Activated T-helper 1 cell treated with anti-CD3 and anti-CD28 coated beads, Interleukin-12 subunit alpha, Interleukin-12 subunit beta, Interleukin-2, Interleukin-4 antibody, amounts not matched to agents 30 ng/mL and 10 ng/mL and 1 ng/mL, durations not matched to agents 14 hours and 24 hours and 36 hours (primary cell): ENCODE results near the gene RAB11FIP3. TPM values are rescaled to one million over a fixed set of nuclear protein-coding genes. Genes with fewer than 3 reads are reported as not detected.

ENCODE experiments used
- DNase-seq: peaks from one replicate; pipeline ENCODE4 v3.0.0; 2021; ENCODE audit warnings: low spot score
- H3K27ac Mint-ChIP-seq: one replicate; pipeline ENCODE4 v1.8.0; 2021; ENCODE audit warnings: mild to moderate bottlenecking, mixed read lengths
- H3K27me3 Mint-ChIP-seq: one replicate; pipeline ENCODE4 v1.8.0; 2022; ENCODE audit warnings: mild to moderate bottlenecking, moderate library complexity, mixed read lengths; ENCODE audit not compliant: insufficient read depth
- H3K36me3 Mint-ChIP-seq: one replicate; pipeline ENCODE4 v1.8.0; 2021; ENCODE audit warnings: low read depth, mixed read lengths
- H3K4me1 Mint-ChIP-seq: one replicate; pipeline ENCODE4 v1.8.0; 2021; ENCODE audit warnings: low read depth, mixed read lengths
- H3K4me3 Mint-ChIP-seq: one replicate; pipeline ENCODE4 v1.8.0; 2021; ENCODE audit warnings: mild to moderate bottlenecking, moderate library complexity, mixed read lengths
- H3K9me3 Mint-ChIP-seq: one replicate; pipeline ENCODE4 v1.8.0; 2021; ENCODE audit warnings: mixed read lengths
- intact Hi-C: fragments of 100-400 bp; cut with micrococcal nuclease; formaldehyde crosslinking; loops from one replicate; pipeline ENCODE4 v1.15.1; 2024
- total RNA-seq: library from RNA; stranded (reverse); gene quantifications from 2 replicates; pipeline ENCODE4 v1.2.3, GENCODE V29; 2022

RAB11FIP3 gene
- total RNA-seq, 1 donor from 2014 or later = 47.5 TPM

GRCh38 chr16:568401-569258, 143.2 kb downstream of the RAB11FIP3 start:
- H3K27me3 Mint-ChIP-seq = no peaks in the 10 kb centered on the region
- H3K4me3 Mint-ChIP-seq = peak overlapping the region; percentile 85
- DNase-seq = no peak
- H3K9me3 Mint-ChIP-seq = no peaks in the 10 kb centered on the region
- intact Hi-C loops = no loop called here
- peaks cover 32% of the 10 kb centered on the region for H3K4me1 Mint-ChIP-seq
- no peaks in the 10 kb centered on the region for H3K36me3 Mint-ChIP-seq
- H3K27ac Mint-ChIP-seq = peak overlapping the region; percentile 89

DNA sequence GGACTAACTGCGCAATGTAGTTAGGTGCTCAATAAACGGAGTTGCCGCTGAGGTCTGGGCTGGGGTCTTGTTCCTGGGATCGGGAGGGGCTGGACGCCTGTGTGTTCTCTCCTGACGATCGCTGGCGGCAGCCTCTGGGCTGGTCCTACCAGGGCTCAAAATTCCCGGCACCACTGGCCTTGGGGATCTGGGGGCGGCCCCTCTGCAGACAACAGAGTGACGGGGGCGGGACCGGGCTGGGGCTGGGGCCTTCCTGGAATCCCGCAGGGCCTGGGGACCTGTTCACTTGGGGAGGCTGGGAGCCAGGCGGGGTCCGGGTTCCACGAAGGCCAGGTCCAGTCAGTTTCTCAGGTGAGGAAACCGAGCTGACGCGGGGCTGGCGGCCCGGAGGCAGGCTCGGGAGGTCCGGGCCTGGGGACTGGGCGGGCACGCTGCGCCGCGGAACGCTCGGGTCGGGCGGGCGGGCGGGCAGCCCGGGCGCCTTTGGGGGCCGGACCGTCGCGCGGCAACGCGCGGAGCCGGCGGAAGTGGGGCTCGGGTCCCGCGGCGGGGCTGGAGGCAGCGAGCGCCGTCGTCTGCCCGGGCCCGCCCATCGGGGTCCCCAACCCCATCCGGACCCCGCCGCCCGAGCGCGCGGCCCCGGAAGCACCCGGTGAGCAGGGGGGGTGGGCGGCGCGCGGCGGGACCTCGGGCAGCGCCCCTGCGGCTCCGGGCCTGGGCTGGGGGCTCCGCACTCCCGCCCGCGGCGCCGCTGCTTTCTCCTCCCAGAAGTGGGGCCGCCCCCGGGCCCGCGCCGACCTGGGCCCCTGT, 144.2 kb downstream of the RAB11FIP3 start, which contains the start of gene PIGQ:
Gene PIGQ, plus strand, starts transcription at position 524 of the 810 bp plus-strand sequence. CDS start 4,107 bp downstream, outside the sequence.
- peak within 1 kb of the TSS; percentile 89 for H3K27ac Mint-ChIP-seq
- intact Hi-C loops = loop anchor here (1.0 kb wide), 2 partner anchors 19 to 42 kb away; partner anchors contain the start of gene CAPN15
- peak within 1 kb of the TSS; percentile 85 for H3K4me3 Mint-ChIP-seq

More for the DNA sequence above, 144.2 kb downstream of the RAB11FIP3 start, which contains the start of gene PIGQ:
- Mint-ChIP-seq H3K4me1 (peaks cover 32% of the 10 kb centered on the region), H3K36me3 (no peaks in the 10 kb centered on the region), H3K9me3 (no peaks in the 10 kb centered on the region), H3K27me3 (no peaks in the 10 kb centered on the region)
- peak; percentile 65 for DNase-seq

Other genes with a start within 250 kb of the RAB11FIP3 start
- not detected in 2 replicates for gene HBA1, start 249.0 kb upstream of the RAB11FIP3 start, total RNA-seq
- 0.54 and 0.88 TPM in 2 replicates for gene HBQ1, start 245.2 kb upstream of the RAB11FIP3 start, total RNA-seq
- 77.7 and 83.0 TPM in 2 replicates for gene LUC7L, start 196.2 kb upstream of the RAB11FIP3 start, total RNA-seq
- 18.0 and 21.2 TPM in 2 replicates for gene FAM234A, start 190.8 kb upstream of the RAB11FIP3 start, total RNA-seq
- gene RGS11, start 149.7 kb upstream of the RAB11FIP3 start, total RNA-seq = 0.18 and 0.29 TPM in 2 replicates
- not detected in 2 replicates for gene ARHGDIG, start 145.1 kb upstream of the RAB11FIP3 start, total RNA-seq
- gene PDIA2, start 142.5 kb upstream of the RAB11FIP3 start, total RNA-seq = not detected in 2 replicates
- 28.1 and 30.3 TPM in 2 replicates for gene AXIN1, start 72.9 kb upstream of the RAB11FIP3 start, total RNA-seq
- gene MRPL28, start 55.1 kb upstream of the RAB11FIP3 start, total RNA-seq = 110 and 115 TPM in 2 replicates
- 35.7 and 36.3 TPM in 2 replicates for gene PGAP6, start 43.7 kb upstream of the RAB11FIP3 start, total RNA-seq
- 57.2 and 58.7 TPM in 2 replicates for gene NME4, start 28.4 kb upstream of the RAB11FIP3 start, total RNA-seq
- 18.0 and 20.1 TPM in 2 replicates for gene DECR2, start 23.8 kb upstream of the RAB11FIP3 start, total RNA-seq
- 122 and 124 TPM in 2 replicates for gene CAPN15, start 102.1 kb downstream of the RAB11FIP3 start, total RNA-seq
- not detected in 2 replicates for gene PRR35, start 134.7 kb downstream of the RAB11FIP3 start, total RNA-seq
- 1.0 and 1.2 TPM in 2 replicates for gene NHLRC4, start 141.4 kb downstream of the RAB11FIP3 start, total RNA-seq
- 50.1 and 52.6 TPM in 2 replicates for gene PIGQ, start 144.3 kb downstream of the RAB11FIP3 start, total RNA-seq
- gene RAB40C, start 164.4 kb downstream of the RAB11FIP3 start, total RNA-seq = 14.0 and 15.2 TPM in 2 replicates
- 0.34 and 0.44 TPM in 2 replicates for gene WFIKKN1, start 205.3 kb downstream of the RAB11FIP3 start, total RNA-seq
- gene METTL26, start 210.7 kb downstream of the RAB11FIP3 start, total RNA-seq = 141 and 147 TPM in 2 replicates
- gene MCRIP2, start 216.2 kb downstream of the RAB11FIP3 start, total RNA-seq = 66.5 and 67.6 TPM in 2 replicates
- gene WDR90, start 223.7 kb downstream of the RAB11FIP3 start, total RNA-seq = 81.2 and 82.3 TPM in 2 replicates
- 165 and 177 TPM in 2 replicates for gene RHOT2, start 242.5 kb downstream of the RAB11FIP3 start, total RNA-seq